Effector CD8-positive, alpha-beta T cell (primary cell): ENCODE results near the gene TRO.

Source experiments
- DNase-seq: peaks from one replicate; lab custom pipeline; 2025; lab: John Stamatoyannopoulos, UW

Gene TRO

GRCh38 chrX:54964766-54965497, 44.3 kb downstream of the TRO start:
- DNase-seq, result no peak

- DNase-seq, result no peak
Observed at GRCh38 chrX:54977387-54977786, 56.8 kb downstream of the TRO start.

GRCh38 chrX:54978448-54978847, 57.8 kb downstream of the TRO start:
- no peak for DNase-seq

GRCh38 chrX:54979432-54979831, 58.8 kb downstream of the TRO start:
- no peak for DNase-seq

- DNase-seq, result no peak
Observed at GRCh38 chrX:54980334-54980733, 59.7 kb downstream of the TRO start.
